ENCODE data around the gene NFIB. TPM values are rescaled to one million over a fixed set of nuclear protein-coding genes. Genes with fewer than 3 reads are reported as not detected.

Gene NFIB
- polyA plus RNA-seq, 3 donors: 19.9 to 22.1 (median 21.8) TPM

- DNase-seq (ENCODE audit: extremely low read depth in 1 of 11, low read depth in 9 of 11, low spot score in 4 of 11): no peak
Observed at GRCh38 chr9:14148501-14149103, 165.3 kb downstream of the NFIB start.

DNA sequence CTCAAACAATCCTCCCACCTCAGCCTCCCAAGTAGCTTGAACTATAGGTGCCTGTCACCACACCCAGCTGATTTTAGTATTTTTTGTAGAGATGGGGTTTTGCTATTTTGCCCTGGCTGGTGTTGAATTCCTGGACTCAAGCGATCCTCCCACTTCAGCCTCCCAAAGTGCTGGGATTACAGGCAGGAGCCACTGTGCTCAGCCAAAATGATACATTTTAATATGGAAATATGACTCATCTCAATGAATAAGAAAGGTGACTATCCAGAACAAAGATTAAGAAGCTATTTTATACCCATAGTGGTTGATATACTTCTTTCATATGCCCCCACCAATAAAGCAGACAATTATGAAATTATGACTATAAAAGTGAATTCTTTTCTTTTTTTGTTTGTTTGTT lies 166.2 kb downstream of the NFIB start:
- no peak for DNase-seq (ENCODE audit: extremely low read depth in 1 of 11, low read depth in 9 of 11, low spot score in 4 of 11)

DNA sequence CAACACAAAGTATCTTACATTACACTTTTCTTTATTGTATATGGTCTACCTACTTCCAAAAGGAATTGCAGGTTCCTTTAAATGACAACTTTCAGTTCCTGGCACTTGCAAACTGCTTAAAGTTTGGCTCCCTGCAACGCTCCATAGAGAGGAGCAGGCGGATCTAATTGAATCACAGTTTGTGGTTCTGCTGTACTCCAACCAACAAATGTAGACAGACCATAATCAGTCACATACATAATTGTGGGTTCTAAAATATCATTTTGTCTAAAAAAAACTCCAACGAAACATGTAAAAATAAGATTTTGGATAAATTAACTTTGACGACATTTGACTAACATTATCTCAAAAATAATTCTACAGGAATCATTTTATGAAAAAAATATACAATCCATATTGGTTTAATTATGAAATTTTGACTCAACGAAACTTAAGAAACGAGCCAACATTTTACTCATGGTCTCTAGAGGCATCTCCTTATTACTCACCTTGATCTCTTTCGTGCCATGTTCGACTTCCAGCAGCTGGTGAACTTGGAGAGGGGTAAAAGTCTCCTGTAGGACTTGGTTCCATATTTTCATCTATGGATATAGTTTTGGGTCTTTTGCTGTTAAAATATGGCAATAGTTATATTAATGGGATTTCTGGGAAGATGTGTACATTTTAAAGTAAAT lies 167.6 kb downstream of the NFIB start:
- no peak for DNase-seq (ENCODE audit: extremely low read depth in 1 of 11, low read depth in 9 of 11, low spot score in 4 of 11)

- DNase-seq (ENCODE audit: extremely low read depth in 1 of 11, low read depth in 9 of 11, low spot score in 4 of 11): no peak
Observed at GRCh38 chr9:14144215-14144614, 169.7 kb downstream of the NFIB start.

GRCh38 chr9:14141699-14142098 lies 172.2 kb downstream of the NFIB start:
- no peak for DNase-seq (ENCODE audit: extremely low read depth in 1 of 11, low read depth in 9 of 11, low spot score in 4 of 11)

DNA sequence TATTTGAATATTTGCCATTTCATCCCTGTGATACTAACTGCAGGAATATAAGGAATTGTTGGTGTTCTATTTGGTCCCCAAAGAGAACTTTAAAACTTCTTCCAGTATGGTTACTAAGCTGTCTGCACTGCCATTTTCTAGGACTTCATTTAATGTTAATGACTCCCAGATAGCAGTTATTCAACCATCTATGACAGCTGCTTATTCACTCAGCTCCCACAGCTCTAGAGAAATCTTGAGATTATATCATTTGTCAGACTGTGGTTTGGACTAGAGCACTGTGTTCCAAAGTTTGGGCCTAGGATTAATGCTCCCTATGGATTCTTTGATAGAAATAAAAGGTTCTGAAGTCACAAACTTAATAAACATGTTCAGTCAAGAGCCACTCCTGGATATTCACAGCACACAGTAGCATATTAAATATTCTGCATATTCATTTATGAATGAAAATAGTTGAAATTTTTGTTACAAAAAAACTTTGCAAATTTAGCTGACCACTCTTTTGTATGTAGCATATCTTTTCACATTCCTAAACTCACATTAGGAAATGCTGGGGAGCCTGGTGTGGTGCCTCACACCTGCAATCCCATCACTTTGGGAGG lies 173.7 kb downstream of the NFIB start:
- no peak for DNase-seq (ENCODE audit: extremely low read depth in 1 of 11, low read depth in 9 of 11, low spot score in 4 of 11)

- no peak for DNase-seq (ENCODE audit: extremely low read depth in 1 of 11, low read depth in 9 of 11, low spot score in 4 of 11)
Observed at GRCh38 chr9:14139287-14139686, 174.7 kb downstream of the NFIB start.

GRCh38 chr9:14136646-14137370 lies 177.1 kb downstream of the NFIB start:
- DNase-seq (ENCODE audit: extremely low read depth in 1 of 11, low read depth in 9 of 11, low spot score in 4 of 11): no peak

- no peak for DNase-seq (ENCODE audit: extremely low read depth in 1 of 11, low read depth in 9 of 11, low spot score in 4 of 11)
Observed at GRCh38 chr9:14136047-14136635, 177.8 kb downstream of the NFIB start.

DNA sequence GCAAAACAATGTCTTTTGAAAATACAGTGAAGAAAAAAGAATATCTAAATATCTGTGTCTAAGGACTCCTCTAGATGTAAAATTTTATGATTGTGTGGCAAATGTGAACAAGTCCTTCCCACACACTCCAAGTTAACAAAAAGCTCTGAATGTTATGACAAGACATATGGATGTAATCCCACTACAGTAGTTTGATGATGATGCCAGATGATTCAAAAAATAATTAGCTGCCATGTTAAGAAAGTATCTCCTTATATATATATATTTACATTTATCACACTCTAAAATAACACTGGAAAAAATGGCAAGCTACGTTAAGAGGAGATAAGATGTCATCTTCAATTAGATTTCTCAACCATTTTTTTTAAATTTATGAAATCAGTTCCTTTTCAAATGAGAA lies 178.5 kb downstream of the NFIB start:
- DNase-seq (ENCODE audit: extremely low read depth in 1 of 11, low read depth in 9 of 11, low spot score in 4 of 11): no peak

- no peak for DNase-seq (ENCODE audit: extremely low read depth in 1 of 11, low read depth in 9 of 11, low spot score in 4 of 11)
Observed at GRCh38 chr9:14133394-14133793, 180.5 kb downstream of the NFIB start.

GRCh38 chr9:14132775-14133174 lies 181.2 kb downstream of the NFIB start:
- DNase-seq (ENCODE audit: extremely low read depth in 1 of 11, low read depth in 9 of 11, low spot score in 4 of 11): no peak

GRCh38 chr9:14131356-14132088 lies 182.4 kb downstream of the NFIB start:
- DNase-seq (ENCODE audit: extremely low read depth in 1 of 11, low read depth in 9 of 11, low spot score in 4 of 11): no peak

- DNase-seq (ENCODE audit: extremely low read depth in 1 of 11, low read depth in 9 of 11, low spot score in 4 of 11): no peak
Observed at GRCh38 chr9:14127656-14128055, 186.3 kb downstream of the NFIB start.

- DNase-seq (ENCODE audit: extremely low read depth in 1 of 11, low read depth in 9 of 11, low spot score in 4 of 11): no peak
Observed at GRCh38 chr9:14119694-14120514, 194.0 kb downstream of the NFIB start.

DNA sequence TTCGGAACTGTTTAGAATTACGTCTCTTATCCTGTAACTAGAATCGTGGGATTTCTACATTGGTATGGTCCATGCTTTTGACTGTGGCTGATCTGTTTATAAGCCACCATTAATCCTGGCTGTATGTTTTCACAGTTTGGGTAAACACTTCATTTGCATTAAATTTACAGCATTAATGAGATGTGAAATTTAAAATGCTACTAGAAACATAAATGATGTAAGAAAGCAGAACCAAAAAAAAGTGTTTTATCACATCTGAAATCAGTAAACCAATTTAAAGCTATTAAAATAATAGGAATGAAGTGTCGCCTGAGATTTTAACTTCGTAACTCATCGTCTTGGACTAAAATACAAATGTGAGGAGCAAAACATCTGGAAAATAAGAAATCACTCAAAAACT lies 201.7 kb downstream of the NFIB start:
- no peak for DNase-seq (ENCODE audit: extremely low read depth in 1 of 11, low read depth in 9 of 11, low spot score in 4 of 11)

DNA sequence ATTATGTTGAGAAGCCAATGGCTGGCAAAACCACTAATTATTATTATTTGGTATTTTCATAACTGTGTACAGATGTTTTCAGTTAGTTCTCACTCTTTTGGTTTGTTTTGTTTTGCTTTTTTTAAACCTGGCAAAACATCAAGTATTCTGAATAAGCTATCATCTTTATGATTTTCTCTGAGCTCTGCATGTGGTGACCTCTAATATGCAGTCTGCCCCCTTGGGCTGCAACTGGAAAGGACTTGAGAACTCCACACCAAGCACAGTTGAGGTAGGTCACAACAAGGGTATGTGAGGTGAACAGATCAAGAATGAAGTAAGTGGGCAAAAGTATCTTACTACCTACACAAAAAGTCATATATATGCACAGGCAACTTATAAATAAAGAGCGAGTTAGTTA lies 202.2 kb downstream of the NFIB start:
- DNase-seq (ENCODE audit: extremely low read depth in 1 of 11, low read depth in 9 of 11, low spot score in 4 of 11): no peak

DNA sequence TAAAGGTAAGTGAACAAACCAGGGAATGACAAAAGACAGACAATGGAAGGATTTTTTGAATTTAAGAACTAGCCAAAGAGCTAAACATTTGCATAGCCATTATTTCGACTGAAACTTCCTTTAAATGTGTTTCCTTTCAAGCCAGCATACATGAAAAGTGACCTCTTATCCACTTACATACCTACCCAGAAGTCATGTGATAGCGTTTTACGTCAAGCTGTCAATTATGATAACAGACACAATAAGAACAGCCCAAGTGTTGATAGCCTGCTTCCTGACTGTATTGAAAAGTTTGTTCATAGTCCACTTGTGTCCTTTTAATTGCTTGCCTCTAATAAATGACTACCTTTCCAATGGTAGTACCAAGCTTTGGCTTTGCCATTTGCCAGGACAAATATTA lies 206.0 kb downstream of the NFIB start:
- no peak for DNase-seq (ENCODE audit: extremely low read depth in 1 of 11, low read depth in 9 of 11, low spot score in 4 of 11)
